Heart left ventricle (tissue), 16 donors: ENCODE results near the gene MYMK. TPM values are rescaled to one million over a fixed set of nuclear protein-coding genes. Genes with fewer than 3 reads are reported as not detected.

ENCODE experiments used
- ATAC-seq, 4 donors: fragments of 200-7000 bp; cut with Tn5 transposase; one replicate each; pipeline ENCODE4 v1.9.1; 2020 to 2022; ENCODE audit warnings: moderate library complexity in 4 of 4, mild to moderate bottlenecking in 3 of 4, moderate number of reproducible peaks in 1 of 4
- DNase-seq, 5 donors: peaks; one replicate each; pipeline ENCODE4 v3.0.0-alpha.2; 2020
- H3K27ac ChIP-seq, 12 donors: fragments of 200-600 bp; sonication (generic) in 4 of 12; one replicate each; pipeline versions ENCODE4 v1.5.0 to v1.8.0; 2016 to 2022; ENCODE audit warnings: mild to moderate bottlenecking in 2 of 12
- H3K27me3 ChIP-seq, 9 donors: fragments of 200-600 bp; sonication (generic) in 2 of 9; one replicate each; pipeline versions ENCODE4 v1.5.1 to v1.8.0; 2016 to 2022; ENCODE audit warnings: mild to moderate bottlenecking in 3 of 9
- H3K36me3 ChIP-seq, 9 donors: fragments of 200-600 bp; sonication (generic) in 2 of 9; one replicate each; pipeline versions ENCODE4 v1.5.0 to v1.8.0; 2018 to 2022; ENCODE audit warnings: mild to moderate bottlenecking in 2 of 9
- H3K4me1 ChIP-seq, 12 donors: fragments of 200-600 bp; sonication (generic) in 4 of 12; one replicate each; pipeline versions ENCODE4 v1.5.0 to v1.8.0; 2016 to 2022; ENCODE audit warnings: mild to moderate bottlenecking in 3 of 12
- H3K4me3 ChIP-seq, 12 donors: fragments of 200-600 bp; sonication (generic) in 4 of 12; one replicate each; pipeline versions ENCODE4 v1.5.0 to v1.8.0; 2017 to 2022; ENCODE audit warnings: mild to moderate bottlenecking in 9 of 12, moderate library complexity in 4 of 12
- H3K9me3 ChIP-seq, 12 donors: fragments of 200-600 bp; sonication (generic) in 4 of 12; one replicate each; pipeline versions ENCODE4 v1.5.0 to v1.8.0; 2016 to 2022; ENCODE audit warnings: mild to moderate bottlenecking in 1 of 12
- POLR2A ChIP-seq, 2 donors: fragments of 450-650 bp; IDR thresholded peaks; one replicate each; pipeline ENCODE4 v1.6.1; 2017; ENCODE audit warnings: antibody characterized with exemption in 2 of 2, mild to moderate bottlenecking in 2 of 2, moderate library complexity in 2 of 2
- WGBS, 4 donors: extraction: QIAGEN DNeasy Blood & Tissue Kit in 2 of 4; methylation state at CpG; one replicate each; pipeline versions ENCODE4 v1.1.5 to v1.1.7; 2013 to 2018; 5-methylcytosine and 5-hydroxymethylcytosine counted together
- intact Hi-C, 10 donors: fragments of 100-400 bp; cut with DNase I; formaldehyde crosslinking; loops; one replicate each; pipeline versions ENCODE4 v1.11.1 to v1.14.2; 2022
- polyA plus RNA-seq, 2 donors: library from polyadenylated mRNA; stranded (reverse); fragments of 200-250 nt; gene quantifications; one replicate each; pipeline ENCODE4 v1.2.3, GENCODE V29; 2013
- total RNA-seq, 9 donors: library from RNA; depleted of rRNA in 2 of 9; stranded (reverse); fragments of >200 nt in 2 of 9; fragmentation: NEBNext Ultra II Directional in 3 of 9; extraction: Animal tissue kit (Norgen Biotek cat#: 25700) in 3 of 9; gene quantifications; one replicate each; pipeline versions ENCODE4 v1.1.0 to v1.2.4, GENCODE V29; 2016 to 2023
- TF ChIP-seq, protein P1 (sequence below), 12 donors: fragments of 200-600 bp; sonication (generic) in 4 of 12; IDR thresholded peaks; one replicate each; pipeline versions ENCODE4 v1.5.0 to v1.8.0; 2018 to 2022; ENCODE audit warnings: antibody characterized with exemption in 12 of 12, mild to moderate bottlenecking in 5 of 12
- donor health status: ischemic (EF 13 %, LVEDD 7.1; RV severe dilation, severe dysfunction).
- donor health status: healthy with polysubstance abuse.
- donor health status: DM: no; HTN: yes; CAD: no.
- donor health status: DM: no; HTN: no; CAD: no.
- donor health status: ischemic (EF 25% LVEDD 6.9; RV normal size, moderate dysfunction).
- donor health status: ischemic (EF 25% LVEDD 5.7; RV mildly dilated, moderate dysfunction).
- donor health status: healthy.
- donor health status: DM: yes; HTN: yes; CAD: no.
- donor health status: ischemic (EF 35%, LVEDD 5.7; RV mildly dilated, moderate dysfunction).
- donor health status: nonischemic (EF 11% LVEDD 7.7; RV severe dilation, severe dysfunction).
- donor health status: DM: yes; HTN: yes; CAD: no.
- donor health status: PGD.
- donor health status: ischemic (EF 29% LVEDD 5.4; RV normal size, mild dysfunction).
- donor health status: nonischemic (EF 23%, LVEDD 6.1; RV moderate dilation, normal function).

Gene MYMK
- total and polyA plus RNA-seq, 11 donors, result not detected

DNA sequence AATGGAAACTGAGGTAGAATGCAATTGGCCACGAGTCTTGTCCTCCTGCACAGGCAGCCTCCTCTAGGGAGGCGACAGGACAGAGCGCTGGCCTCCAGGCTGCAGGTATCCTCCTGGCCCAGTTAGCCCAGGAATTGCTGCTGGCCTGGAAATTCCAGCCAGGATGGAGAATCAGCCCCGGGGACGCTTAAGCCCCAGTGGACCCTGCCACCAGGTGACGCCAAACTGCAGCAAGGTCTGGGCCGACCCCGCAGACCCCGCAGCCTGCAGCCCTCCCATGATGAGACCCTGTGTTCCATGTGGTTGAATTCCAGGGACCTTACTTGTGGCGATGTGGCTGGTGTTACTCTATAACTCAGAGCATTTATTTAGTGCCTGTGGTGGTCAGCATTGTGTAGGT is 57.7 kb downstream of the MYMK start:
- intact Hi-C loops, result loop anchor here in 1 of 10 donors (10.0 kb wide), 1 partner anchor 52 kb away; the partner anchor contains the start of gene REXO4
- ATAC-seq (no peak), DNase-seq (no peak)
- Histone ChIP-seq H3K27ac (no peak overlapping the region), H3K27me3 (no peaks in the 10 kb centered on the region), H3K36me3 (peaks cover 0 to 28% (median 8%) of the 10 kb centered on the region in 9 donors), H3K4me1 (peaks cover 0 to 10% (median 0%) of the 10 kb centered on the region in 12 donors), H3K9me3 (no peaks in the 10 kb centered on the region), H3K4me3 (no peak overlapping the region)
- WGBS, 4 donors, result 85 to 90% (median 87%) methylated on average over 10 of the region's 10 CpGs
- TF ChIP-seq, protein P1, sequence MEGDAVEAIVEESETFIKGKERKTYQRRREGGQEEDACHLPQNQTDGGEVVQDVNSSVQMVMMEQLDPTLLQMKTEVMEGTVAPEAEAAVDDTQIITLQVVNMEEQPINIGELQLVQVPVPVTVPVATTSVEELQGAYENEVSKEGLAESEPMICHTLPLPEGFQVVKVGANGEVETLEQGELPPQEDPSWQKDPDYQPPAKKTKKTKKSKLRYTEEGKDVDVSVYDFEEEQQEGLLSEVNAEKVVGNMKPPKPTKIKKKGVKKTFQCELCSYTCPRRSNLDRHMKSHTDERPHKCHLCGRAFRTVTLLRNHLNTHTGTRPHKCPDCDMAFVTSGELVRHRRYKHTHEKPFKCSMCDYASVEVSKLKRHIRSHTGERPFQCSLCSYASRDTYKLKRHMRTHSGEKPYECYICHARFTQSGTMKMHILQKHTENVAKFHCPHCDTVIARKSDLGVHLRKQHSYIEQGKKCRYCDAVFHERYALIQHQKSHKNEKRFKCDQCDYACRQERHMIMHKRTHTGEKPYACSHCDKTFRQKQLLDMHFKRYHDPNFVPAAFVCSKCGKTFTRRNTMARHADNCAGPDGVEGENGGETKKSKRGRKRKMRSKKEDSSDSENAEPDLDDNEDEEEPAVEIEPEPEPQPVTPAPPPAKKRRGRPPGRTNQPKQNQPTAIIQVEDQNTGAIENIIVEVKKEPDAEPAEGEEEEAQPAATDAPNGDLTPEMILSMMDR (IDR thresholded peaks at IDR 0.05), result no peak
- TF ChIP-seq POLR2A (IDR thresholded peaks at IDR 0.05), result no peak

DNA sequence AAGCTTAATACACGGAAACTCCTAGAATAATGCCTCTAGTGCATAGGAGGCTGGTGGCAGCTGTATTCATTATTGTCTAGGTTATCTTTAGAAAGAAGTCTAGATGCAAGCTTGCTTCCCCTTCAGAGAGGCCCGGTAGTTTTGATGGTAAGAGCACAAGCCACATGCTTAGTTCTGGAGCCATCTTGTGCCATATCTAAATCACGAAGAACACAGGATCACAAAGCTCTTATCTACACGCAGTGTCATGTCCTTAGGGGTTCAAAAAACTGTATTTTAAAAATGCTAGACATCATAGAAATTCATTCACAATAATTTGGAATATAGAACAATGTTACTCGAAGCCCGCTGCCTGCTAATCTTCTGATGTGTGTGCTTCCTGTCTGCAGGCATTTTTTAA is 58.8 kb downstream of the MYMK start:
- Histone ChIP-seq H3K4me3 (no peak overlapping the region), H3K9me3 (no peaks in the 10 kb centered on the region), H3K36me3 (peaks cover 0 to 28% (median 3%) of the 10 kb centered on the region in 9 donors), H3K4me1 (peaks cover 0 to 5% (median 1%) of the 10 kb centered on the region in 12 donors), H3K27ac (no peak overlapping the region), H3K27me3 (no peaks in the 10 kb centered on the region)
- DNase-seq, result no peak
- intact Hi-C loops, result loop anchor here in 1 of 10 donors (10.0 kb wide), 1 partner anchor 51 kb away; the partner anchor contains the start of gene REXO4
- TF ChIP-seq POLR2A (IDR thresholded peaks at IDR 0.05), result no peak
- TF ChIP-seq, protein P1 (IDR thresholded peaks at IDR 0.05), result no peak
- 73 to 84% (median 75%) methylated on average over 6 of the region's 6 CpGs for WGBS, 4 donors
- ATAC-seq, result no peak

DNA sequence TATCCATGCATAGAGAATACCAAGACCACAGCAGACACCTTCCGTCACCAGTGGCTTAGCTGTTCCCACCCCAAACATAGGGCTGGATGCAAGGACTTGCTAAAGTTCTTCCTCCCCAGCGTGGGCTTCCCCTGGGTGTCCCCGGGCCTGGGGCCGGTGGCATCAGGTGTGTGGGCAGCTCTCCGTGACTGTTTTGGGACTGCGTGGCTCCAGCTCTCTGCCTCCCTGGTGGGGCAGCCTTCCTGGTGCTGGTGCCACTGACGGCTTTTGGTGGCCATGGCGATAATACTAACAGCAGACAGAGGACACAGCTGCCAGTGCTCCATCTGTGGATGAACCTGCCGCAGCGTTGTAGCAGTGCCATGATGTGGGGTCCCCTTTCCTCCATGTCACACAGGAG is 60.1 kb downstream of the MYMK start:
- H3K4me3 ChIP-seq, result no peak overlapping the region
- H3K36me3 ChIP-seq, result peaks cover 0 to 28% (median 3%) of the 10 kb centered on the region in 9 donors
- intact Hi-C loops, result loop anchor here in 1 of 10 donors (10.0 kb wide), 1 partner anchor 50 kb away; the partner anchor contains the start of gene REXO4
- no peak for ATAC-seq
- 93 to 100% (median 96%) methylated on average over 4 to 10 of the region's 10 CpGs for WGBS, 4 donors
- TF ChIP-seq POLR2A (IDR thresholded peaks at IDR 0.05), result no peak
- TF ChIP-seq, protein P1 (IDR thresholded peaks at IDR 0.05), result no peak
- no peak for DNase-seq
- H3K9me3 ChIP-seq, result no peaks in the 10 kb centered on the region
- no peak overlapping the region for H3K27ac ChIP-seq
- H3K27me3 ChIP-seq, result no peaks in the 10 kb centered on the region
- H3K4me1 ChIP-seq, result peaks cover 0 to 13% (median 7%) of the 10 kb centered on the region in 12 donors

Other genes with a start within 250 kb of the MYMK start
- 1 to 10 TPM in 8 of 9 donors, under 1 TPM in 1; 0.91 to 3.5 (median 2.1) TPM for gene ABO, start 249.8 kb downstream of the MYMK start, total RNA-seq
- gene ABO, start 249.8 kb downstream of the MYMK start, polyA plus RNA-seq, result 1 to 10 TPM in 1 of 2 donors, under 1 TPM in 1; 0.43 to 1.9 TPM
- 10 to 100 TPM in 6 of 9 donors, 1 to 10 TPM in 3; 9.2 to 16.0 (median 11.1) TPM for gene SURF6, start 188.8 kb downstream of the MYMK start, total RNA-seq
- 10 to 100 TPM; 12.3 to 19.6 TPM for gene SURF6, start 188.8 kb downstream of the MYMK start, polyA plus RNA-seq
- 10 to 100 TPM; 15.5 to 33.8 (median 19.5) TPM for gene MED22, start 176.8 kb downstream of the MYMK start, total RNA-seq
- 10 to 100 TPM; 12.3 to 30.7 TPM for gene MED22, start 176.8 kb downstream of the MYMK start, polyA plus RNA-seq
- gene RPL7A, start 176.7 kb downstream of the MYMK start, total RNA-seq, result 1,000 to 10,000 TPM in 4 of 9 donors, 100 to 1,000 TPM in 5; 845 to 1,270 (median 964) TPM
- gene RPL7A, start 176.7 kb downstream of the MYMK start, polyA plus RNA-seq, result 1,000 to 10,000 TPM; 1,266 to 2,727 TPM
- gene SURF1, start 168.5 kb downstream of the MYMK start, total RNA-seq, result 10 to 100 TPM; 36.8 to 58.1 (median 50.9) TPM
- gene SURF1, start 168.5 kb downstream of the MYMK start, polyA plus RNA-seq, result 100 to 1,000 TPM in 1 of 2 donors, 10 to 100 TPM in 1; 70.8 to 104 TPM
- gene SURF2, start 168.4 kb downstream of the MYMK start, total RNA-seq, result 10 to 100 TPM; 10.0 to 24.8 (median 13.6) TPM
- 10 to 100 TPM; 31.1 to 41.1 TPM for gene SURF2, start 168.4 kb downstream of the MYMK start, polyA plus RNA-seq
- 100 to 1,000 TPM in 2 of 9 donors, 10 to 100 TPM in 7; 53.8 to 106 (median 77.8) TPM for gene SURF4, start 148.9 kb downstream of the MYMK start, total RNA-seq
- 100 to 1,000 TPM in 1 of 2 donors, 10 to 100 TPM in 1; 31.2 to 185 TPM for gene SURF4, start 148.9 kb downstream of the MYMK start, polyA plus RNA-seq
- gene STKLD1, start 148.6 kb downstream of the MYMK start, total RNA-seq, result under 1 TPM in 7 of 9 donors, not detected in 2; 0.40 to 0.91 (median 0.52) TPM
- under 1 TPM; 0.25 to 0.46 TPM for gene STKLD1, start 148.6 kb downstream of the MYMK start, polyA plus RNA-seq
- 10 to 100 TPM in 8 of 9 donors, 1 to 10 TPM in 1; 9.6 to 21.5 (median 13.7) TPM for gene REXO4, start 106.9 kb downstream of the MYMK start, total RNA-seq
- 10 to 100 TPM; 10.7 to 30.6 TPM for gene REXO4, start 106.9 kb downstream of the MYMK start, polyA plus RNA-seq
- gene ADAMTS13, start 102.6 kb downstream of the MYMK start, total RNA-seq, result 1 to 10 TPM; 1.0 to 3.7 (median 2.7) TPM
- 1 to 10 TPM in 1 of 2 donors, under 1 TPM in 1; 0.64 to 5.8 TPM for gene ADAMTS13, start 102.6 kb downstream of the MYMK start, polyA plus RNA-seq
- gene CACFD1, start 65.0 kb downstream of the MYMK start, total RNA-seq, result 10 to 100 TPM in 7 of 9 donors, 1 to 10 TPM in 2; 8.0 to 15.3 (median 11.6) TPM
- gene CACFD1, start 65.0 kb downstream of the MYMK start, polyA plus RNA-seq, result 10 to 100 TPM; 10.9 to 21.9 TPM
- 10 to 100 TPM in 1 of 9 donors, 1 to 10 TPM in 8; 1.8 to 10.4 (median 3.2) TPM for gene SLC2A6, start 45.9 kb downstream of the MYMK start, total RNA-seq
- 1 to 10 TPM; 2.7 to 4.9 TPM for gene SLC2A6, start 45.9 kb downstream of the MYMK start, polyA plus RNA-seq
- gene ADAMTSL2, start 9.7 kb upstream of the MYMK start, total RNA-seq, result 1 to 10 TPM; 2.3 to 5.1 (median 4.2) TPM
- 1 to 10 TPM; 2.3 to 3.5 TPM for gene ADAMTSL2, start 9.7 kb upstream of the MYMK start, polyA plus RNA-seq
- gene FAM163B, start 84.4 kb upstream of the MYMK start, total RNA-seq, result not detected
- under 1 TPM in 1 of 2 donors, not detected in 1; 0.08 TPM for gene FAM163B, start 84.4 kb upstream of the MYMK start, polyA plus RNA-seq
- gene DBH, start 111.4 kb upstream of the MYMK start, total RNA-seq, result under 1 TPM in 2 of 9 donors, not detected in 7; 0.06 to 0.08 TPM
- gene DBH, start 111.4 kb upstream of the MYMK start, polyA plus RNA-seq, result not detected
- gene SARDH, start 213.4 kb upstream of the MYMK start, total RNA-seq, result 1 to 10 TPM in 2 of 9 donors, under 1 TPM in 7; 0.23 to 1.7 (median 0.70) TPM
- gene SARDH, start 213.4 kb upstream of the MYMK start, polyA plus RNA-seq, result under 1 TPM; 0.19 to 0.29 TPM